WTC11 (cell line): ENCODE data around the gene ADAMTSL4. TPM values are rescaled to one million over a fixed set of nuclear protein-coding genes. Genes with fewer than 3 reads are reported as not detected.

Experiments
- ATAC-seq: fragments of 200-7000 bp; cut with Tn5 transposase; 2 replicates; pipeline ENCODE4 v1.10.0; 2021; ENCODE audit warnings: mild to moderate bottlenecking, moderate library complexity
- CTCF ChIA-PET: fragments of 300-600 bp; sonication (Branson Sonifier 250); formaldehyde crosslinking; loops from one replicate; lab custom pipeline; 2021; ENCODE audit warnings: antibody characterized with exemption; lab: Charles Lee
- POLR2A ChIA-PET: fragments of 350-600 bp; sonication (Branson Sonifier 250); formaldehyde crosslinking; loops from one replicate; lab custom pipeline; 2021; ENCODE audit warnings: antibody characterized with exemption; lab: Charles Lee
- DNase-seq: peaks from one replicate; pipeline ENCODE4 v3.0.0; 2021; ENCODE audit warnings: low spot score
- H3K27ac Mint-ChIP-seq: 2 replicates; pipeline ENCODE4 v1.8.0; 2021; ENCODE audit warnings: mixed read lengths
- H3K27me3 Mint-ChIP-seq: 2 replicates; pipeline ENCODE4 v1.8.0; 2021; ENCODE audit warnings: low read depth, mild to moderate bottlenecking, moderate library complexity, mixed read lengths
- H3K36me3 Mint-ChIP-seq: 2 replicates; pipeline ENCODE4 v1.8.0; 2021; ENCODE audit warnings: mixed read lengths
- H3K4me1 Mint-ChIP-seq: 2 replicates; pipeline ENCODE4 v1.8.0; 2022; ENCODE audit warnings: mixed read lengths
- H3K4me3 Mint-ChIP-seq: 2 replicates; pipeline ENCODE4 v1.8.0; 2021; ENCODE audit warnings: mild to moderate bottlenecking, moderate library complexity, mixed read lengths
- H3K9me3 Mint-ChIP-seq: 2 replicates; pipeline ENCODE4 v1.8.0; 2021; ENCODE audit warnings: mixed read lengths
- ATF1 ChIP-seq: sonication (generic); formaldehyde crosslinking; IDR thresholded peaks from 2 replicates; pipeline ENCODE4 v1.8.1; 2023; ENCODE audit warnings: mild to moderate bottlenecking, moderate library complexity, missing genetic modification reagents
- E2F5 ChIP-seq: sonication (generic); formaldehyde crosslinking; IDR thresholded peaks from 2 replicates; pipeline ENCODE4 v1.8.1; 2022; ENCODE audit warnings: mild to moderate bottlenecking, moderate library complexity, missing genetic modification reagents
- ERG ChIP-seq: fragments of 250-450 bp; sonication (Bioruptor Pico); IDR thresholded peaks from 2 replicates; pipeline ENCODE4 v1.8.0; 2021; ENCODE audit warnings: mild to moderate bottlenecking
- NFYB ChIP-seq: sonication (generic); formaldehyde crosslinking; conservative IDR thresholded peaks from 2 replicates; pipeline ENCODE4 v1.8.0; 2022; ENCODE audit warnings: low read depth, missing genetic modification reagents
- RELA ChIP-seq: sonication (generic); formaldehyde crosslinking; IDR thresholded peaks from 2 replicates; pipeline ENCODE4 v1.8.1; 2022; ENCODE audit warnings: missing genetic modification reagents, mild to moderate bottlenecking, borderline replicate concordance
- SMAD3 ChIP-seq: sonication (generic); formaldehyde crosslinking; IDR thresholded peaks from 2 replicates; pipeline ENCODE4 v1.8.0; 2022; ENCODE audit warnings: missing genetic modification reagents, mild to moderate bottlenecking, borderline replicate concordance
- SP1 ChIP-seq: sonication (generic); formaldehyde crosslinking; conservative IDR thresholded peaks from 2 replicates; pipeline ENCODE4 v1.8.1; 2022; ENCODE audit warnings: missing genetic modification reagents
- ZBTB43 ChIP-seq: sonication (generic); formaldehyde crosslinking; IDR thresholded peaks from 2 replicates; pipeline ENCODE4 v1.8.1; 2023; ENCODE audit warnings: mild to moderate bottlenecking, missing genetic modification reagents
- ZNF396 ChIP-seq: fragments of 250-450 bp; sonication (Bioruptor Pico); IDR thresholded peaks from 2 replicates; pipeline ENCODE4 v1.8.0; 2021; ENCODE audit warnings: mild to moderate bottlenecking, moderate library complexity, borderline replicate concordance
- total RNA-seq: library from RNA; stranded (reverse); gene quantifications from 3 replicates; pipeline ENCODE4 v1.2.3, GENCODE V29; 2021
- TF ChIP-seq, protein P1 (sequence below): sonication (generic); formaldehyde crosslinking; IDR thresholded peaks from 2 replicates; pipeline ENCODE4 v1.8.1; 2023; ENCODE audit warnings: mild to moderate bottlenecking, missing genetic modification reagents, moderate library complexity
- TF ChIP-seq, protein P2 (sequence below): fragments of 250-450 bp; sonication (Bioruptor Pico); IDR thresholded peaks from 2 replicates; pipeline ENCODE4 v1.9.0; 2021; ENCODE audit warnings: mild to moderate bottlenecking
- TF ChIP-seq, protein P3 (sequence below): sonication (generic); formaldehyde crosslinking; IDR thresholded peaks from 2 replicates; pipeline ENCODE4 v1.8.1; 2022; ENCODE audit warnings: mild to moderate bottlenecking, missing genetic modification reagents, moderate library complexity, borderline replicate concordance

ADAMTSL4 gene
- total RNA-seq, 1 experiment from 2014 or later: 6.6 TPM

DNA sequence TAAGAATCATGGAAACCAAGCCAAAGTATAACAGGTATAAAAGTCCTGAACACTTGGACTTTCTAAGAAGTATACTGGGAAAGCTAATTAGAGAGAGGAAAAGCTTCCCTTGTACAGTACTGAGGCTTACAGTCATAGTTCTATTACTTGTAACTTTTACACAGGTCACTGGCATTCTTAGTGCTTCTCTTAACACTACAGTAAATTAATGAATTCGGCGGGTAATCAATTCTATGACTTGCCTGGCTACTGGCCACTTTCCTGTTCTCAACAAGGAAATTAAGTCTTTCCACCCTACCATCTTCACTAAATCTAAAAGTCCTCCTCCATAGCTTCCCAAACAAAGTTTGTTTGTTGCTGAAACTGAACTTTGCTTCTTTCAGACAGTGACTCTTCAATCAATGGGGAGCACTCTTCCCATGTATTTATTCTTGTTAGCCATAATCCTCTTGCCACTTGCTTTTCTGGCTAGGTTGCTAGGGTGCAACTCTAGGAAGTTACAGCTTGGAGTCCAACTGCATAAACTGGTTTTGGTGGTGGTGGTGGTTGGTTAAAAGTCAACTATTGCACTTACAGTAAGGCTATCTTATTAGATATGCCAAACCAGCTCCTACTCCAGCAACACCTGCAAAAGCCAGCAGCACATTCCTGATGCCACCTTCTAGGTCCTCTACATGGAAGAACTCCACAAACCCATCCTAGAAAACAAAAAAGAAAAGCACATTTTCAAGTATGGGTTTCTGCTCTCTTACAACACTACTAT, 27.8 kb downstream of the ADAMTSL4 start:
- peaks cover 65% of the 10 kb centered on the region for H3K36me3 Mint-ChIP-seq
- H3K4me1 Mint-ChIP-seq: peaks cover 59% of the 10 kb centered on the region
- DNase-seq (no peak), ATAC-seq (no peak)
- peak overlapping the region; percentile 92 for H3K4me3 Mint-ChIP-seq
- peak overlapping the region; percentile 97 for H3K27ac Mint-ChIP-seq
- POLR2A ChIA-PET: interaction anchor here (0.6 to 9.4 kb wide), 4 partner anchors 9 to 298 kb away, joined by 3 to 188 read pairs (median 8); no protein-coding TSS in a partner anchor
- peak; percentile 40; the same call in 1 of the 2 replicates for TF ChIP-seq ERG
- TF ChIP-seq, protein P1, sequence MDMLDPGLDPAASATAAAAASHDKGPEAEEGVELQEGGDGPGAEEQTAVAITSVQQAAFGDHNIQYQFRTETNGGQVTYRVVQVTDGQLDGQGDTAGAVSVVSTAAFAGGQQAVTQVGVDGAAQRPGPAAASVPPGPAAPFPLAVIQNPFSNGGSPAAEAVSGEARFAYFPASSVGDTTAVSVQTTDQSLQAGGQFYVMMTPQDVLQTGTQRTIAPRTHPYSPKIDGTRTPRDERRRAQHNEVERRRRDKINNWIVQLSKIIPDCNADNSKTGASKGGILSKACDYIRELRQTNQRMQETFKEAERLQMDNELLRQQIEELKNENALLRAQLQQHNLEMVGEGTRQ (CRISPR knock-in tag): no peak
- H3K9me3 Mint-ChIP-seq: no peaks in the 10 kb centered on the region
- no peaks in the 10 kb centered on the region; the same call in 1 of the 2 replicates for H3K27me3 Mint-ChIP-seq
- CTCF ChIA-PET: interaction anchor here (1.3 to 1.6 kb wide), 3 partner anchors 15 to 39 kb away, joined by 4 to 6 read pairs (median 5); no protein-coding TSS in a partner anchor

GRCh38 chr1:150577557-150578271, 28.5 kb downstream of the ADAMTSL4 start:
- CTCF ChIA-PET: interaction anchor here (1.2 to 2.6 kb wide), 3 partner anchors 16 to 44 kb away, joined by 3 to 59 read pairs (median 5); no protein-coding TSS in a partner anchor
- ATAC-seq: no peak
- Mint-ChIP-seq H3K4me1 (peaks cover 55% of the 10 kb centered on the region), H3K36me3 (peaks cover 61% of the 10 kb centered on the region), H3K27me3 (no peaks in the 10 kb centered on the region; the same call in 1 of the 2 replicates), H3K9me3 (no peaks in the 10 kb centered on the region), H3K27ac (peak overlapping the region; percentile 97), H3K4me3 (peak overlapping the region; percentile 92)
- POLR2A ChIA-PET: interaction anchor here (1.2 to 9.4 kb wide), 7 partner anchors 9 to 51 kb away, joined by 3 to 188 read pairs (median 13); partner anchors contain the start of gene ENSA
- no peak for TF ChIP-seq SP1 (CRISPR knock-in tag)
- no peak for TF ChIP-seq E2F5 (CRISPR knock-in tag)
- TF ChIP-seq, protein P2, sequence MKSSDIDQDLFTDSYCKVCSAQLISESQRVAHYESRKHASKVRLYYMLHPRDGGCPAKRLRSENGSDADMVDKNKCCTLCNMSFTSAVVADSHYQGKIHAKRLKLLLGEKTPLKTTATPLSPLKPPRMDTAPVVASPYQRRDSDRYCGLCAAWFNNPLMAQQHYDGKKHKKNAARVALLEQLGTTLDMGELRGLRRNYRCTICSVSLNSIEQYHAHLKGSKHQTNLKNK: no peak
- TF ChIP-seq RELA (CRISPR knock-in tag): no peak
- TF ChIP-seq SMAD3 (CRISPR knock-in tag): no peak
- TF ChIP-seq, protein P3, sequence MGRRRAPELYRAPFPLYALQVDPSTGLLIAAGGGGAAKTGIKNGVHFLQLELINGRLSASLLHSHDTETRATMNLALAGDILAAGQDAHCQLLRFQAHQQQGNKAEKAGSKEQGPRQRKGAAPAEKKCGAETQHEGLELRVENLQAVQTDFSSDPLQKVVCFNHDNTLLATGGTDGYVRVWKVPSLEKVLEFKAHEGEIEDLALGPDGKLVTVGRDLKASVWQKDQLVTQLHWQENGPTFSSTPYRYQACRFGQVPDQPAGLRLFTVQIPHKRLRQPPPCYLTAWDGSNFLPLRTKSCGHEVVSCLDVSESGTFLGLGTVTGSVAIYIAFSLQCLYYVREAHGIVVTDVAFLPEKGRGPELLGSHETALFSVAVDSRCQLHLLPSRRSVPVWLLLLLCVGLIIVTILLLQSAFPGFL: no peak
- no peak for TF ChIP-seq NFYB (CRISPR knock-in tag)
- TF ChIP-seq ZNF396 (CRISPR knock-in tag): no peak
- no peak for TF ChIP-seq ATF1
- TF ChIP-seq ZBTB43 (CRISPR knock-in tag): no peak
- DNase-seq: no peak
